Gastroesophageal sphincter (tissue), 4 donors: ENCODE measurements around the gene NUP42. TPM values are rescaled to one million over a fixed set of nuclear protein-coding genes. Genes with fewer than 3 reads are reported as not detected.
A peak's percentile ranks its signal among the peaks of the same experiment; 100 is the strongest.

Experiments
- ATAC-seq: fragments of 150-250 bp; one replicate; pipeline ENCODE4 v1.9.1; 2016; ENCODE audit warnings: mild to moderate bottlenecking, moderate library complexity
- H3K27ac ChIP-seq, 4 donors: fragments of 200-600 bp; sonication (generic) in 3 of 4; 1 replicate in 3 of 4; 2 replicates in 1 of 4; pipeline ENCODE4 v1.5.1; 2016 to 2019
- H3K27me3 ChIP-seq: fragments of 200-600 bp; sonication (generic); one replicate; pipeline ENCODE4 v1.5.1; 2019
- H3K36me3 ChIP-seq, 2 donors: fragments of 200-600 bp; sonication (generic); one replicate each; pipeline ENCODE4 v1.5.1; 2019; ENCODE audit warnings: control low read depth in 1 of 2
- H3K4me1 ChIP-seq, 3 donors: fragments of 200-600 bp; sonication (generic); 1 replicate in 2 of 3; 2 replicates in 1 of 3; pipeline ENCODE4 v1.5.1; 2016 to 2019; ENCODE audit warnings: control low read depth in 2 of 3
- H3K4me3 ChIP-seq, 2 donors: fragments of 200-600 bp; sonication (generic); one replicate each; pipeline ENCODE4 v1.5.1; 2019; ENCODE audit warnings: mild to moderate bottlenecking in 1 of 2, moderate library complexity in 1 of 2
- H3K9me3 ChIP-seq, 3 donors: fragments of 200-600 bp; sonication (generic); one replicate each; pipeline ENCODE4 v1.5.1; 2017 to 2019; ENCODE audit warnings: control low read depth in 2 of 3
- EP300 ChIP-seq: sonication (generic); formaldehyde crosslinking; IDR thresholded peaks from one replicate; pipeline ENCODE4 v1.6.1; 2017; ENCODE audit warnings: antibody characterized with exemption, mild to moderate bottlenecking
- POLR2A ChIP-seq, 2 donors: fragments of 450-650 bp; IDR thresholded peaks; one replicate each; pipeline ENCODE4 v1.6.1; 2017; ENCODE audit warnings: antibody characterized with exemption in 2 of 2, mild to moderate bottlenecking in 2 of 2, moderate library complexity in 1 of 2
- POLR2AphosphoS5 ChIP-seq: sonication (generic); formaldehyde crosslinking; IDR thresholded peaks from one replicate; pipeline ENCODE4 v1.6.1; 2017; ENCODE audit warnings: antibody characterized with exemption
- WGBS, 2 donors: methylation state at CpG; one replicate each; pipeline ENCODE4 v1.1.5; 2018; ENCODE audit warnings: low coverage in 1 of 2; 5-methylcytosine and 5-hydroxymethylcytosine counted together
- total RNA-seq, 4 donors: library from RNA; depleted of rRNA; stranded (reverse); fragments of >200 nt; gene quantifications; one replicate each; pipeline ENCODE4 v1.1.0, GENCODE V29; 2016
- TF ChIP-seq, protein P1 (sequence below), 4 experiments: fragments of 200-600 bp in 2 of 4; fragments of 450-650 bp in 2 of 4; sonication (generic) in 1 of 4; IDR thresholded peaks; one replicate each; pipeline ENCODE4 v1.5.1; 2017 to 2019; ENCODE audit warnings: antibody characterized with exemption in 4 of 4, mild to moderate bottlenecking in 2 of 4, moderate library complexity in 2 of 4

NUP42 gene
- total RNA-seq, 4 donors from 2014 or later: 27.7 to 32.7 (median 31.6) TPM

DNA sequence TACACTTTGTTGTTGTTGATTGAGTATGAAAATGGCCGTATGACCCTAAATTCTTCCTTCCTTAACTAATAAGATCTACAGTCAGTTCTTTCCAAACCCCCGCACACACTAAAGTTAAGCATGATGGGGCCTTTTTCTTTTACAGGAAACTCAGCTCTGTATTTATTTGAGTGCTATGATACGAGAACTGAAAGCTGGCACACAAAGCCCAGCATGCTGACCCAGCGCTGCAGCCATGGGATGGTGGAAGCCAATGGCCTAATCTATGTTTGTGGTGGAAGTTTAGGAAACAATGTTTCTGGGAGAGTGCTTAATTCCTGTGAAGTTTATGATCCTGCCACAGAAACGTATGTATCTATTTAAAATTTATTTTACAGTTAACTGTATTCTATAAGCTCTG, 14.2 kb upstream of the NUP42 start:
- Histone ChIP-seq H3K4me3 (no peak overlapping the region), H3K9me3 (no peaks in the 10 kb centered on the region), H3K27ac (no peak overlapping the region), H3K4me1 (no peaks in the 10 kb centered on the region), H3K27me3 (no peaks in the 10 kb centered on the region), H3K36me3 (peaks cover 0 to 41% of the 10 kb centered on the region in 2 donors)
- ATAC-seq: no peak
- WGBS, 2 donors: 88 to 91% methylated on average over 4 to 5 of the region's 5 CpGs
- TF ChIP-seq POLR2AphosphoS5: no peak
- no peak for TF ChIP-seq POLR2A (IDR thresholded peaks at IDR 0.05)
- TF ChIP-seq EP300: no peak
- TF ChIP-seq, protein P1, sequence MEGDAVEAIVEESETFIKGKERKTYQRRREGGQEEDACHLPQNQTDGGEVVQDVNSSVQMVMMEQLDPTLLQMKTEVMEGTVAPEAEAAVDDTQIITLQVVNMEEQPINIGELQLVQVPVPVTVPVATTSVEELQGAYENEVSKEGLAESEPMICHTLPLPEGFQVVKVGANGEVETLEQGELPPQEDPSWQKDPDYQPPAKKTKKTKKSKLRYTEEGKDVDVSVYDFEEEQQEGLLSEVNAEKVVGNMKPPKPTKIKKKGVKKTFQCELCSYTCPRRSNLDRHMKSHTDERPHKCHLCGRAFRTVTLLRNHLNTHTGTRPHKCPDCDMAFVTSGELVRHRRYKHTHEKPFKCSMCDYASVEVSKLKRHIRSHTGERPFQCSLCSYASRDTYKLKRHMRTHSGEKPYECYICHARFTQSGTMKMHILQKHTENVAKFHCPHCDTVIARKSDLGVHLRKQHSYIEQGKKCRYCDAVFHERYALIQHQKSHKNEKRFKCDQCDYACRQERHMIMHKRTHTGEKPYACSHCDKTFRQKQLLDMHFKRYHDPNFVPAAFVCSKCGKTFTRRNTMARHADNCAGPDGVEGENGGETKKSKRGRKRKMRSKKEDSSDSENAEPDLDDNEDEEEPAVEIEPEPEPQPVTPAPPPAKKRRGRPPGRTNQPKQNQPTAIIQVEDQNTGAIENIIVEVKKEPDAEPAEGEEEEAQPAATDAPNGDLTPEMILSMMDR (IDR thresholded peaks at IDR 0.05): no peak

DNA sequence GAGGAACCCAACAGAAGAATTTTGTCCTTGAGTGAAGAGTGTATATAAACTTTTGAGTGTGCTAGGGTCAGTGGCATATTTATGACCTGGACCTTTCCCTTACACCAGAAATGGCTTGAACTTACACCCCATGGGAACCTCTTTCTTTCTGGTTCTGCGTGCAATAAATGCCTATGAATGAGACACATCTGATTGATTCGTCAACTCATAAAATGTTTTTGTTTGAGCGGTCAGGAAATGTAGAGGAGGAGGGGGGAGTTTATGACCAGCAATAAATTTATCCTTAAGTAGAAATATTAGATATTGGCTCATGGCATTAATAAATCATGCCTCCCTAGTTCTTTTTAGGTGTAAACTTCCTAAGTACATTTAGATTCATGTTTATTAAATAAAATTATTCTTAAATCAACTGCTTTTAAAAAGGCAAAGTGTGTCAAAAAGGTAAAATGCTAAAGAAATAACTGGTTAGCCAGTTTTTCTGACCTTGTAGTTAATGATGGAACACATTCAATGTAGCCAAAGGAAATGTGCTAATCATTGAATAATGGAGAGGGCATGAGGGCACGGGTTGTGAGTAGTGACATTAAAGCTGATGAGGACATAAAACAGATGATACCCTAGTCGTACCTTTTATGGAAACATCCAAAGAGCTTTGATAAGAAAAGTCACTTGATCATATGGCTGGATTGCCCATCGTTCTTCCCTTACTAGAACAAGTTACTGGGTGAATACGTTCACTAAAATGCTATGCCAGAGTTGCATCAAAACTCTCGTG, 13.6 kb upstream of the NUP42 start:
- no peaks in the 10 kb centered on the region for H3K9me3 ChIP-seq
- WGBS, 2 donors: 78 to 90% methylated on average over 8 of the region's 8 CpGs
- H3K27me3 ChIP-seq: no peaks in the 10 kb centered on the region
- ATAC-seq: no peak
- H3K4me1 ChIP-seq: no peaks in the 10 kb centered on the region
- H3K36me3 ChIP-seq: peaks cover 0 to 41% of the 10 kb centered on the region in 2 donors
- no peak overlapping the region for H3K27ac ChIP-seq
- H3K4me3 ChIP-seq: no peak overlapping the region
- TF ChIP-seq, protein P1 (IDR thresholded peaks at IDR 0.05): no peak
- TF ChIP-seq POLR2A (IDR thresholded peaks at IDR 0.05): no peak
- TF ChIP-seq POLR2AphosphoS5: no peak

DNA sequence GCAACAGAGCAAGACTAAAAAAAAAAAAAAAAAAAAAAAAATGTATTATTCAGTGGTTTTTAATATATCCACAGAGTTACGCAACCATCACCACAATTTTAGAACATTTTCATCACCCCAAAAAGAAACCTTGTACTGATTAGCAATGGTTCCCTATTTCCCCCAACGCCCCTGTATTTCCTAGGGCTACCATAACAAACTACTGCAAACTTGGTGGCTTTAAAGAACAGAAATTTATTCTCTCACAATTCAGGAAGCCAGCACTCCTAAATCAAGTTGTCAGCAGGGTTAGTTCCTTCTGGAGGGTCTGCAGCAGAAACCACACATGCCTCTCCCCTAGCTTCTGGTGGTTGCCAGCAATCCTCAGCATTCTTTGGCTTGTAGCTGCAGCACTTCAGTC, 5.9 kb upstream of the NUP42 start:
- WGBS, 2 donors: 100% methylated on average over 2 of the region's 2 CpGs; no CpG with 5 or more reads in 1 of the 2 donors
- TF ChIP-seq POLR2A (IDR thresholded peaks at IDR 0.05): no peak
- TF ChIP-seq, protein P1 (IDR thresholded peaks at IDR 0.05): no peak
- no peak for TF ChIP-seq EP300
- TF ChIP-seq POLR2AphosphoS5: no peak
- ATAC-seq: no peak
- Histone ChIP-seq H3K9me3 (no peaks in the 10 kb centered on the region), H3K27ac (no peak overlapping the region), H3K4me1 (peaks cover 0 to under 1% (median 0%) of the 10 kb centered on the region in 3 donors), H3K4me3 (no peak overlapping the region), H3K27me3 (no peaks in the 10 kb centered on the region), H3K36me3 (peaks cover 3 to 34% of the 10 kb centered on the region in 2 donors)

DNA sequence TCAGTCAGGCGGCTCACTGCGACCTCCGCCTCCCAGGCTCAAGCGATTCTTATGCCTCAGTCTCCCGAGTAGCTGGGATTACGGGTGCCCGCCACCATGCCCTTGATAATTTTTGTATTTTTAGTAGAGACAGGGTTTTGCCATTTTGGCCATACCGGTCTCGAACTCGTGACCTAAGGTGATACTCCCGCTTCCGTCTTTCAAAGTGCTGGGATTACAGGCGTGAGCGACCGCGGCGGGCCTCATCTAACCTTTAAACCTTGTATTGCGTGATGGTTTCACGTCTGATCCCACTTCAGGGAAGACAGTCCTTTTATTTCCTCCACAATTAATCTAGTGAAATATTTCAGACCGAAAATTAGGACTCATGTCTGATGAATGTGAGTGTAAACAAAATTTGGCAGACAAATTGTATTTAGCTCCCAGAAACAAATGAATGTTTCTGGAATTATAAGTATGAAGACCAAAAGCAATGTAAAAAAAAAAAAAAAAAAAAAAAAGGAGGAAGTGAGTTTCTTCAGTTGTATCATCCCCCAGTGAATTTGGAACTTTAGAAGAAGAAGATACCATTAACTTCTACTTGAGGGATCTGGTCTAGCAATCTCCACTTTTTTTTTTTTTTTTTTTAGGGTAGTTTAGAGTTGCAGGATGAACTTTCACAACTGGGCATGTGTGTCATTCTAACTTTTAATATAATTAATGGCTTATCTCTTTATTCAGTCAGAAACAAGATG, 1.6 kb downstream of the NUP42 start:
- peak overlapping the region in 1 of 4 donors; percentile 91 for H3K27ac ChIP-seq
- no peak for TF ChIP-seq EP300
- TF ChIP-seq POLR2A (IDR thresholded peaks at IDR 0.05): no peak
- TF ChIP-seq POLR2AphosphoS5: no peak
- TF ChIP-seq, protein P1 (IDR thresholded peaks at IDR 0.05): no peak
- peak overlapping the region in 1 of 2 donors; percentile 68 for H3K4me3 ChIP-seq
- no peaks in the 10 kb centered on the region for H3K9me3 ChIP-seq
- 85 to 92% methylated on average over 4 to 19 of the region's 20 CpGs for WGBS, 2 donors
- H3K36me3 ChIP-seq: peaks cover 0 to 35% of the 10 kb centered on the region in 2 donors
- ATAC-seq: no peak
- H3K4me1 ChIP-seq: peaks cover 5 to 43% (median 8%) of the 10 kb centered on the region in 3 donors
- H3K27me3 ChIP-seq: no peaks in the 10 kb centered on the region
